BE2C (cell line): Measurements from ENCODE around the gene RUNX3.

Experiments used
- DNase-seq: peaks from one replicate; pipeline ENCODE4 v3.0.0-alpha.2; 2020
- H3K27me3 ChIP-seq: fragments of 250-450 bp; sonication (Bioruptor Pico); 2 replicates; pipeline ENCODE4 v1.5.1; 2020; ENCODE audit warnings: mild to moderate bottlenecking
- H3K36me3 ChIP-seq: fragments of 250-450 bp; sonication (Bioruptor Pico); 2 replicates; pipeline ENCODE4 v1.5.1; 2020; ENCODE audit warnings: mild to moderate bottlenecking
- H3K4me1 ChIP-seq: fragments of 250-450 bp; sonication (Bioruptor Pico); 2 replicates; pipeline ENCODE4 v1.5.1; 2020
- H3K4me3 ChIP-seq: 2 replicates; pipeline ENCODE4 v1.5.1; 2011; ENCODE audit warnings: low read depth, low read length
- H3K9me3 ChIP-seq: fragments of 250-450 bp; sonication (Bioruptor Pico); 2 replicates; pipeline ENCODE4 v1.5.1; 2020
- TF ChIP-seq, protein P1 (sequence below): IDR thresholded peaks from 2 replicates; pipeline ENCODE4 v1.5.1; 2012; ENCODE audit warnings: mild to moderate bottlenecking, low read depth, low read length

The RUNX3 gene

GRCh38 chr1:24923485-24924113, 6.5 kb downstream of the RUNX3 start:
- TF ChIP-seq, protein P1, sequence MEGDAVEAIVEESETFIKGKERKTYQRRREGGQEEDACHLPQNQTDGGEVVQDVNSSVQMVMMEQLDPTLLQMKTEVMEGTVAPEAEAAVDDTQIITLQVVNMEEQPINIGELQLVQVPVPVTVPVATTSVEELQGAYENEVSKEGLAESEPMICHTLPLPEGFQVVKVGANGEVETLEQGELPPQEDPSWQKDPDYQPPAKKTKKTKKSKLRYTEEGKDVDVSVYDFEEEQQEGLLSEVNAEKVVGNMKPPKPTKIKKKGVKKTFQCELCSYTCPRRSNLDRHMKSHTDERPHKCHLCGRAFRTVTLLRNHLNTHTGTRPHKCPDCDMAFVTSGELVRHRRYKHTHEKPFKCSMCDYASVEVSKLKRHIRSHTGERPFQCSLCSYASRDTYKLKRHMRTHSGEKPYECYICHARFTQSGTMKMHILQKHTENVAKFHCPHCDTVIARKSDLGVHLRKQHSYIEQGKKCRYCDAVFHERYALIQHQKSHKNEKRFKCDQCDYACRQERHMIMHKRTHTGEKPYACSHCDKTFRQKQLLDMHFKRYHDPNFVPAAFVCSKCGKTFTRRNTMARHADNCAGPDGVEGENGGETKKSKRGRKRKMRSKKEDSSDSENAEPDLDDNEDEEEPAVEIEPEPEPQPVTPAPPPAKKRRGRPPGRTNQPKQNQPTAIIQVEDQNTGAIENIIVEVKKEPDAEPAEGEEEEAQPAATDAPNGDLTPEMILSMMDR, result no peak
- no peak overlapping the region for H3K4me3 ChIP-seq

GRCh38 chr1:24921938-24922662, 8.0 kb downstream of the RUNX3 start:
- Histone ChIP-seq H3K4me3 (no peak overlapping the region), H3K9me3 (no peaks in the 10 kb centered on the region), H3K36me3 (no peaks in the 10 kb centered on the region), H3K4me1 (no peaks in the 10 kb centered on the region), H3K27me3 (peaks cover 25% of the 10 kb centered on the region)
- TF ChIP-seq, protein P1, result no peak
- DNase-seq, result no peak

More at GRCh38 chr1:24923485-24924113, 6.5 kb downstream of the RUNX3 start:
- H3K4me1 ChIP-seq, result no peaks in the 10 kb centered on the region
- H3K36me3 ChIP-seq, result no peaks in the 10 kb centered on the region
- H3K27me3 ChIP-seq, result peaks cover 40% of the 10 kb centered on the region
- no peak for DNase-seq
- H3K9me3 ChIP-seq, result no peaks in the 10 kb centered on the region

DNA sequence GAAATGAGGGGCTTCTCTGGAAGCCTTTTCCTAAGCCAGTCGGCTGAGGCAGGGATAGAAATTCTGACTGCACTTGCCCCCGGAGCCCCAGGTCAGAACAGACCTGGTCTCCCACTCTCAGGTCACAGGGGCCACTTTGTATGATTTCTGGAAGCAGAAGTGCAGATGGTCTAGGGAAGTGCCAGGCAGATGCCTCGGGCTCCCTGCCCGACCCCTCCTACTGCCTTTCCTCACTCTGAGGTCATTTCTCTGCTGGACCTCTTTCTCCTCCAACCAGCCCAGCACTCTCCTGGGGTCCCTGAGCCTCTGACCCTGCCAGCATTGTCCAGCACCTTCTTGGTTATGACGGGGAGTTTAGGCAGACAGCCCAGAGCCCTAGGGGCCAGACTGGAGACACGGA, 8.7 kb downstream of the RUNX3 start:
- H3K4me1 ChIP-seq, result no peaks in the 10 kb centered on the region
- peaks cover 18% of the 10 kb centered on the region for H3K27me3 ChIP-seq
- H3K36me3 ChIP-seq, result no peaks in the 10 kb centered on the region
- TF ChIP-seq, protein P1, result no peak
- H3K9me3 ChIP-seq, result no peaks in the 10 kb centered on the region
- no peak overlapping the region for H3K4me3 ChIP-seq
- DNase-seq, result no peak

GRCh38 chr1:24920533-24920925, 9.5 kb downstream of the RUNX3 start:
- TF ChIP-seq, protein P1, result no peak
- Histone ChIP-seq H3K4me1 (no peaks in the 10 kb centered on the region), H3K27me3 (peaks cover 9% of the 10 kb centered on the region), H3K4me3 (no peak overlapping the region), H3K36me3 (no peaks in the 10 kb centered on the region), H3K9me3 (no peaks in the 10 kb centered on the region)
- no peak for DNase-seq

DNA sequence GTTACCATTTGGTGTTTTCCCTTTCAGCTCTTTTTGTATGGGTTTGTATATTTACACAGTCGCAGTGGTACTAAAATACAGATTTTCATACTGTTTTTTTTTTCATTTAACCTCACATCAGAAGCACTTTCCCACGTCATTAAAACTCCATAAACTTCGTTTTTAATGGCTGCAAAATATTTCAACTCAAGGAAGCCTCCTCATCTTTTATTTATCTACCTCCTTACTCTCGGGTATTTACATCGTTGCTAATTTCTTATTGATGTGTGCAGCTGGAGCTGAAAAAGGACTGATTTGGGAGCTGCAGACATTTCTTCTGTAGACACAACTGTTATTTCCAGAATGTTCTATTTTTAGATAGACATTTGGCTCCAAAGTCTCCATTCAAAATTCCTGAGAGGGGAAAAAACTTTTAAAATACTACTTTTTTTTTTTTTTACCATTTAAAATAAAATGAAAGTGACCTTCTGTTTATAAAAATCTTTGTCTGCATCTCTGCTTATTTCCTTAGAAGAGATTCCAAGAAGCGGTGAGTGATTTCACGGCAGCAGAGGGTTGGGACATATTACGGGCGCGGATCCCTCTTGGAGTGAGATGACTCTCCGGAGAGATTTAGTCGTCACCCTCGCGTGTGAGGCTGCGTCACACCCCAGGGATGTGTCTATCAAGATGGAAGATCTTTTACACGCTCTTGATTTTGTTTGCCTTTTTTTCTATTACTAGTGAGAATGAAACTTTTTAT, 10.1 kb downstream of the RUNX3 start:
- Histone ChIP-seq H3K4me3 (no peak overlapping the region), H3K36me3 (no peaks in the 10 kb centered on the region), H3K4me1 (no peaks in the 10 kb centered on the region), H3K9me3 (no peaks in the 10 kb centered on the region), H3K27me3 (peaks cover 3% of the 10 kb centered on the region)
- TF ChIP-seq, protein P1, result no peak
- no peak for DNase-seq
